Fibroblast of the aortic adventitia (primary cell): ENCODE data around the gene GALNT6. TPM values are rescaled to one million over a fixed set of nuclear protein-coding genes. Genes with fewer than 3 reads are reported as not detected.

Experiments used
- DNase-seq: peaks from one replicate; pipeline ENCODE4 v3.0.0-alpha.2; 2010; ENCODE audit warnings: low read depth
- H3K4me3 ChIP-seq: 2 replicates; pipeline ENCODE4 v1.5.1; 2011; ENCODE audit warnings: low read depth, mild to moderate bottlenecking, control low read depth, low read length, moderate library complexity
- CTCF ChIP-seq: IDR thresholded peaks from 2 replicates; pipeline ENCODE4 v1.5.1; 2011; ENCODE audit warnings: mild to moderate bottlenecking, low read length, control low read depth, inconsistent platforms; ENCODE audit not compliant: insufficient read depth
- total RNA-seq: library from RNA; depleted of rRNA; stranded (reverse); fragments of >200 nt; gene quantifications from 2 replicates; pipeline ENCODE4 v1.2.3, GENCODE V29; 2012; ENCODE audit warnings: low replicate concordance

Gene GALNT6, protein sequence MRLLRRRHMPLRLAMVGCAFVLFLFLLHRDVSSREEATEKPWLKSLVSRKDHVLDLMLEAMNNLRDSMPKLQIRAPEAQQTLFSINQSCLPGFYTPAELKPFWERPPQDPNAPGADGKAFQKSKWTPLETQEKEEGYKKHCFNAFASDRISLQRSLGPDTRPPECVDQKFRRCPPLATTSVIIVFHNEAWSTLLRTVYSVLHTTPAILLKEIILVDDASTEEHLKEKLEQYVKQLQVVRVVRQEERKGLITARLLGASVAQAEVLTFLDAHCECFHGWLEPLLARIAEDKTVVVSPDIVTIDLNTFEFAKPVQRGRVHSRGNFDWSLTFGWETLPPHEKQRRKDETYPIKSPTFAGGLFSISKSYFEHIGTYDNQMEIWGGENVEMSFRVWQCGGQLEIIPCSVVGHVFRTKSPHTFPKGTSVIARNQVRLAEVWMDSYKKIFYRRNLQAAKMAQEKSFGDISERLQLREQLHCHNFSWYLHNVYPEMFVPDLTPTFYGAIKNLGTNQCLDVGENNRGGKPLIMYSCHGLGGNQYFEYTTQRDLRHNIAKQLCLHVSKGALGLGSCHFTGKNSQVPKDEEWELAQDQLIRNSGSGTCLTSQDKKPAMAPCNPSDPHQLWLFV
- total RNA-seq: 0.74 and 22.1 TPM in 2 replicates

DNA sequence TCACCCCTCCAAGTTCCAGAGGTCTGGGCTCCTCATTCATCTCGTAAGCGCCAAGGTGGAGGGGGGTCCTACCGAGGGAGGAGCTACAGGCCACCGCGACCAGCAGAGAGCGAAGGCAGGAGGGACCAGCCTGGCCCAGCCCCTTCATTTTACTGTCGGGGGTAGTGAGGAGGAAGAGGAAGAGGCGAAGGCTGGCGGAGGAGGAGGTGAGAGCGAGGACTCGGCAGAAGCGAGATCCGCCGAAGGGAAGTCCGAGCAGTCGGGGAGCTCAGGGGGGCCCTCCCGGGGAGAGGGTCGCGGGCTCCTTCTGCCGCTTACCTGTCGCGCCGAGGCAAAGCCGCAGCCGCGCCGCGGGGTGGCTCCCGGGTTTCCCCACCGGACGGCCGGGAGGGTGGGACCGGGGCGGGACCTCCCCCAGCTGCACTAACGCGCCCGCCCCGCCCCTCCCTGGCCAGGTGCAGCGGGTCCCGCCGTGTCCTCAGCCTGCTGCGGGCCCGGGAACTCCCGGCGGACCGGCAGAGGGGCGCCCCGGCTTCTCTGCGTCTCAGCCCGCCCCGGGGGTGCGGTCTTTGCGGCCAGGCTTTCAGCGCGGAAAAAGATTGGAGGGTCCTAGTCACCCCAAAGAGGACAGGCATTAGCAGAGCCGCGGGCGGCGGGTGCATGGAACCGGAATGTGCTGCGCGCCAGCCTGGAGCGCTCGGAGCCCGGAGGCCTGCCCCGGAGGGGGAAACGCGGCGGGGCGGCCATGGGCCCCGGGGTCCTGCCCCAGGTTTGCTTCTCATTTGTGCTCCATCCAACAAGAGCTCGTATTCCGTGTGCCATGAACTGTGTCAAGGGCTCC lies at the start of gene GALNT6:
Gene GALNT6, minus strand, starts transcription at position 124 of the 841 bp plus-strand sequence. CDS start 11,625 bp downstream, outside the sequence.
- DNase-seq: no peak
- no peak for TF ChIP-seq CTCF
- H3K4me3 ChIP-seq: peak within 1 kb of the TSS; percentile 50

- TF ChIP-seq CTCF: no peak
- no peak for DNase-seq
- no peak overlapping the region for H3K4me3 ChIP-seq
These were observed 48.1 kb upstream of the GALNT6 start for GRCh38 chr12:51439330-51439729.

- TF ChIP-seq CTCF: no peak
- DNase-seq: no peak
- no peak overlapping the region for H3K4me3 ChIP-seq
These were observed 46.2 kb upstream of the GALNT6 start for GRCh38 chr12:51437431-51437830.

- no peak overlapping the region for H3K4me3 ChIP-seq
- no peak for DNase-seq
- no peak for TF ChIP-seq CTCF
These were observed 43.1 kb upstream of the GALNT6 start for GRCh38 chr12:51434305-51434704.

DNA sequence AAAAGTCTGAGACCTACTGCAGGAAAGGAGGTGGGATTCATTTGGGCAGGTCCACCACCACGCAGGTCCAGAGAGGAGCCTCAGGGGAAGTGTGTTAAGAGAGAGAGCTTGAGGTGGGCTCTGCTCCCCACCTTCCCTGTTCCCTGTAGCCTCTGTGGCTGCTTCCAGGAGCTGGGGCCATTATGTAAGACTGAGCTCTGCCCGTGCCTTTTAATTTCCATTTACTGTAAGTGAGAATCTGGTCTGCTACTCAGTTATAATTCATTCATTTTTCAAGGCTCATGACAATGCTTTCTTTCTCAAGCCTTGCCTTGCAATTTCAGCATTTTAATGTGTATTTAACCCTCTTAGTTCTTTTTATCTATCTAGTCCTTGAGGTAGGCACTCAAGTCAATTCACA lies 41.7 kb upstream of the GALNT6 start:
- DNase-seq: no peak
- TF ChIP-seq CTCF: no peak
- H3K4me3 ChIP-seq: no peak overlapping the region

DNA sequence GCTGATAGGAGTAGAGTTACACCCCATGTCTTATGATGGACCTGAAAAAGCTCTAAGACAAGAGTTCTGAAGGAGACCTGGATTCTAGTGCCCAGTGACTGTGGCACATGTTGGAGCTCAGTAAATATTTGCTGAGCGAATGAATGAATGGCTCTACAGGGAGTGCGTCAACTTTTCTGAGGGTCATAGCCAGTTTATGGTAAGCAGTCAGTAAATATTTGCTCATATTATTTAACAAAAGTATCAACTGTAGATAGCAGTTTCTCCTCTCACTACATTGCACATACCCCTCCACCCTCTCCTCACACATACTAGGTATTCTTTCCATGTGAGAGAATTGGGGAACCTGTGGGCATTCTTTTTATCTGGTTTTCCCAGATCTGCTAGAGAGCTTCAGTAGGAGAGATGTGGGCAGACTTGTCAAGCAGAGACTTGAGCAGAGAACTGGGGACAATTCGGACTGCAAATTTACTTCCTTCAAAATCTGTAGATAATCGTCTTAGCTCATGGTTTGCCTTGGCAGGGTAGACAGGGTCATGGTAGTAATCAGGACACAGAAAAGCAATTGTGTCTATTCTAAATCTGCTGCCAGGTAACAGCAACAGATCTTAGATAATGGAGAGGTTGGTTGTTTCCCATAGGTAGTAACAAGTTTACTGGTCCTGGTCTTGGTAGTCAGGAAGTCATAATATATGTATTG lies 39.1 kb upstream of the GALNT6 start:
- no peak for TF ChIP-seq CTCF
- no peak for DNase-seq
- H3K4me3 ChIP-seq: no peak overlapping the region
